Measurements from ENCODE around the gene PPP1R14D.

- TF ChIP-seq CTCF (IDR thresholded peaks at IDR 0.05) (no peak), POLR2AphosphoS5 (IDR thresholded peaks at IDR 0.05) (no peak), POLR2A (IDR thresholded peaks at IDR 0.05) (no peak)
Observed at GRCh38 chr15:40831861-40832260, 3.4 kb upstream of the PPP1R14D start.
